Loucy (cell line): ENCODE data around the gene COX19.

Source experiments
- H2AFZ ChIP-seq: fragments of 200-600 bp; sonication (generic); 2 replicates; pipeline ENCODE4 v1.6.0; 2016; ENCODE audit warnings: antibody characterized with exemption, mild to moderate bottlenecking, low read length, moderate library complexity
- H3F3A ChIP-seq: fragments of 200-600 bp; 2 replicates; pipeline ENCODE4 v1.6.0; 2016; ENCODE audit warnings: antibody characterized with exemption, low read depth, mild to moderate bottlenecking
- H3K27me3 ChIP-seq: fragments of 200-600 bp; sonication (generic); 2 replicates; pipeline ENCODE4 v1.6.1; 2014; ENCODE audit warnings: low read length, mild to moderate bottlenecking; ENCODE audit not compliant: insufficient read depth, poor library complexity, severe bottlenecking
- H3K36me3 ChIP-seq: fragments of 200-600 bp; sonication (generic); 2 replicates; pipeline ENCODE4 v1.6.1; 2016; ENCODE audit warnings: low read length; ENCODE audit not compliant: insufficient read depth
- H3K4me1 ChIP-seq: fragments of 200-600 bp; sonication (generic); 2 replicates; pipeline ENCODE4 v1.5.1; 2014; ENCODE audit warnings: low read length, mild to moderate bottlenecking; ENCODE audit not compliant: insufficient read depth, poor library complexity, severe bottlenecking
- H3K4me2 ChIP-seq: fragments of 200-600 bp; sonication (generic); 2 replicates; pipeline ENCODE4 v1.6.0; 2014; ENCODE audit warnings: antibody characterized with exemption, low read length, low read depth, mild to moderate bottlenecking; ENCODE audit not compliant: poor library complexity, severe bottlenecking
- H3K4me3 ChIP-seq: fragments of 200-600 bp; sonication (generic); 2 replicates; pipeline ENCODE4 v1.5.1; 2014; ENCODE audit warnings: low read length, mild to moderate bottlenecking, mixed read lengths; ENCODE audit not compliant: poor library complexity, severe bottlenecking
- H3K79me2 ChIP-seq: fragments of 200-600 bp; sonication (generic); 2 replicates; pipeline ENCODE4 v1.6.1; 2014; ENCODE audit warnings: low read length; ENCODE audit not compliant: insufficient read depth
- H3K9ac ChIP-seq: fragments of 200-600 bp; sonication (generic); 2 replicates; pipeline ENCODE4 v1.6.0; 2014; ENCODE audit warnings: mild to moderate bottlenecking, low read depth, low read length, moderate library complexity; ENCODE audit not compliant: poor library complexity, severe bottlenecking
- H3K9me2 ChIP-seq: fragments of 200-600 bp; sonication (generic); replicated peaks from 2 replicates; pipeline ENCODE4 v1.6.1; 2016; ENCODE audit warnings: low read depth, low read length, mixed read lengths
- H3K9me3 ChIP-seq: fragments of 200-600 bp; sonication (generic); 2 replicates; pipeline ENCODE4 v1.6.1; 2014; ENCODE audit warnings: mild to moderate bottlenecking, antibody characterized with exemption, low read length, low read depth; ENCODE audit not compliant: insufficient read depth
- H4K20me1 ChIP-seq: fragments of 200-600 bp; sonication (generic); 2 replicates; pipeline ENCODE4 v1.6.0; 2014; ENCODE audit warnings: antibody characterized with exemption, low read length, mild to moderate bottlenecking; ENCODE audit not compliant: insufficient read depth, poor library complexity, severe bottlenecking
- EZH2phosphoT487 ChIP-seq: fragments of 200-600 bp; IDR thresholded peaks from 2 replicates; pipeline ENCODE4 v1.6.1; 2018; ENCODE audit warnings: antibody characterized with exemption, mild to moderate bottlenecking, moderate library complexity, borderline replicate concordance
- TF ChIP-seq, protein P1 (sequence below): fragments of 200-600 bp; sonication (generic); conservative IDR thresholded peaks from 2 replicates; pipeline ENCODE4 v1.5.1; 2014; ENCODE audit warnings: mild to moderate bottlenecking, antibody characterized with exemption, low read length

The COX19 gene

DNA sequence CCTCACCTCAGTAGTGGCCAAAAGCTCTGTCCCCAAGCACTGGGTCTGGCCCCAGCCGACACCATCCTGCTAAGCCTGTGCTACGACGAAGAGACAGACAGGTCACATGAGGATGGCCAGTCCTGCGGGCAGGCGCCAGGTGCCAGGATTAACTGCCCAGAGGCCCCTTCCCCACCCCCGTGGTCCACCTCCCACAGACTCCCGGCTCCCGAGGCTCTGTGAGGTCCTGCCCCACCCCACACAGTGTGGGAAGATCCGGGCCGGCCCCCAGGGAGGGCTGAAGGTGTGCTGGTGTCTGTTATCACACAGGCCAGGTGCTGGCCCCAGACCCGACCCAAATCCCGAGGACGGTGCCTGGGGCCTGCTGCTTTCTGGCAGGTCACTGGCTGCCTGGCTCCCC, 34.9 kb upstream of the COX19 start:
- Histone ChIP-seq H3K4me2 (no peak overlapping the region), H3K27me3 (no peaks in the 10 kb centered on the region), H3K9ac (no peak overlapping the region), H3K36me3 (peaks cover 9% of the 10 kb centered on the region; the same call in 1 of the 2 replicates), H3K9me3 (no peaks in the 10 kb centered on the region), H3K9me2 (no peaks in the 10 kb centered on the region), H3K4me3 (no peak overlapping the region), H3F3A (no peaks in the 10 kb centered on the region), H3K79me2 (peaks cover 3% of the 10 kb centered on the region; the same call in 1 of the 2 replicates), H2AFZ (no peak overlapping the region), H4K20me1 (no peaks in the 10 kb centered on the region), H3K4me1 (no peaks in the 10 kb centered on the region)
- TF ChIP-seq, protein P1, sequence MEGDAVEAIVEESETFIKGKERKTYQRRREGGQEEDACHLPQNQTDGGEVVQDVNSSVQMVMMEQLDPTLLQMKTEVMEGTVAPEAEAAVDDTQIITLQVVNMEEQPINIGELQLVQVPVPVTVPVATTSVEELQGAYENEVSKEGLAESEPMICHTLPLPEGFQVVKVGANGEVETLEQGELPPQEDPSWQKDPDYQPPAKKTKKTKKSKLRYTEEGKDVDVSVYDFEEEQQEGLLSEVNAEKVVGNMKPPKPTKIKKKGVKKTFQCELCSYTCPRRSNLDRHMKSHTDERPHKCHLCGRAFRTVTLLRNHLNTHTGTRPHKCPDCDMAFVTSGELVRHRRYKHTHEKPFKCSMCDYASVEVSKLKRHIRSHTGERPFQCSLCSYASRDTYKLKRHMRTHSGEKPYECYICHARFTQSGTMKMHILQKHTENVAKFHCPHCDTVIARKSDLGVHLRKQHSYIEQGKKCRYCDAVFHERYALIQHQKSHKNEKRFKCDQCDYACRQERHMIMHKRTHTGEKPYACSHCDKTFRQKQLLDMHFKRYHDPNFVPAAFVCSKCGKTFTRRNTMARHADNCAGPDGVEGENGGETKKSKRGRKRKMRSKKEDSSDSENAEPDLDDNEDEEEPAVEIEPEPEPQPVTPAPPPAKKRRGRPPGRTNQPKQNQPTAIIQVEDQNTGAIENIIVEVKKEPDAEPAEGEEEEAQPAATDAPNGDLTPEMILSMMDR, result no peak
- no peak for TF ChIP-seq EZH2phosphoT487

DNA sequence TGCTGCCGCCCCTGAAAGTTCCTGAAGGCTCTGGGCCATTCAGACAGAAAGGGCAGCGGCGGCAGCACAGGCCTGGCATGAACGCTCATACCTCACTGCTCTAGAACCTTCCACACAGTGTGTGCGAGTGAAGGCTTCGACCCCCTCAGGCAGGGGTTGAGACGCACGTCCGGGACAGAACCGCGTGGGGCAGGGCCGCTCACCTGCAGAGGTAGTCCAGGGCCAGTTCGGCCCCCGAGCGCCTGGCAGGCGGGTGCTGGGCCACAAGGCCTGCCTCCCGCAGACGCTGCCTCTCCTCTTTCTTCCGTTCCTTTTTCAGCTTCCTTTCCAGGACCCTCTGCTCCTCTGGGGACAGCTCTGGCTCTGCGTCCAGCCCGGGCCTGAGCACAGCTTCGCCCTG, 34.4 kb upstream of the COX19 start:
- H3K9ac ChIP-seq, result no peak overlapping the region
- H4K20me1 ChIP-seq, result no peaks in the 10 kb centered on the region
- H3K4me3 ChIP-seq, result no peak overlapping the region
- H3K27me3 ChIP-seq, result no peaks in the 10 kb centered on the region
- peaks cover 9% of the 10 kb centered on the region; the same call in 1 of the 2 replicates for H3K36me3 ChIP-seq
- no peak overlapping the region for H3K4me2 ChIP-seq
- H3K9me3 ChIP-seq, result no peaks in the 10 kb centered on the region
- no peaks in the 10 kb centered on the region for H3F3A ChIP-seq
- H2AFZ ChIP-seq, result no peak overlapping the region
- H3K9me2 ChIP-seq, result no peaks in the 10 kb centered on the region
- no peak for TF ChIP-seq EZH2phosphoT487
- TF ChIP-seq, protein P1, result no peak
- H3K79me2 ChIP-seq, result no peaks in the 10 kb centered on the region
- H3K4me1 ChIP-seq, result no peaks in the 10 kb centered on the region

DNA sequence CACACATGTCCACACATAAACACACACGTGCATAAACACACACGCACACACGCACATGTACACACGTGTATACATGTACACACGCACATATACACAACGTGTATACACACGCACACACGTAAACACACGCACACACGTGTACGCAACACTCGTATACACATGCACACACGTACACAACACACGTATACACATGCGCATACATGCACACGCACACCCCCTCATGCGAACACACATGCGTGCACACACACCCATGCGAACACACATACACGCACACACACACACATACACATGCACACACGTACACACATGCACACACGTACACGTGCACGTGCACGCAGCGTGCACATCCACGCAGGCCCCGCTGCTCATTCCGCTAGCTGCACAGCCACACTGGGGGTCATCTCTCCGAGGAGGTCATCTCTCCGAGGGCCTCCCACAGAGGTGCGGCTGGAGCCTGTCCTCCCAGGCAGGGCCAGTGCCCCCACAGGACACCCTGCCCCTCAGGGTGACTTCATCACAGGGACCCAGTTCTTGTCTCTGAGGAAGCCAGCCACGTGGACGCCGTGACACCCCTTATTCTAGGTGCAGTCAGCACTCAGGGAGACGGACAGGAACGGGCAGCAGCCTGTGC, 33.5 kb upstream of the COX19 start:
- no peaks in the 10 kb centered on the region for H4K20me1 ChIP-seq
- no peak for TF ChIP-seq EZH2phosphoT487
- TF ChIP-seq, protein P1, result no peak
- H3K4me3 ChIP-seq, result no peak overlapping the region
- H2AFZ ChIP-seq, result no peak overlapping the region
- H3K9me3 ChIP-seq, result no peaks in the 10 kb centered on the region
- no peak overlapping the region for H3K9ac ChIP-seq
- H3K4me1 ChIP-seq, result no peaks in the 10 kb centered on the region
- H3F3A ChIP-seq, result no peaks in the 10 kb centered on the region
- H3K79me2 ChIP-seq, result no peaks in the 10 kb centered on the region
- H3K4me2 ChIP-seq, result no peak overlapping the region
- H3K9me2 ChIP-seq, result no peaks in the 10 kb centered on the region
- no peaks in the 10 kb centered on the region for H3K27me3 ChIP-seq
- peaks cover 9% of the 10 kb centered on the region; the same call in 1 of the 2 replicates for H3K36me3 ChIP-seq
